CD4-positive, alpha-beta T cell treated with Interleukin-12 subunit alpha and Interleukin-12 subunit beta, for 1 hour (primary cell): ENCODE measurements around the gene MUC22.
A peak's percentile ranks its signal among the peaks of the same experiment; 100 is the strongest.
"Not testable (repeated sequence)": the region's sequence is repeated elsewhere in the genome, so short reads cannot be mapped to it uniquely, and the experiment has no call there.

Experiments
- DNase-seq: peaks from one replicate; pipeline ENCODE4 v3.0.0-alpha.2; 2020

Gene MUC22

DNA sequence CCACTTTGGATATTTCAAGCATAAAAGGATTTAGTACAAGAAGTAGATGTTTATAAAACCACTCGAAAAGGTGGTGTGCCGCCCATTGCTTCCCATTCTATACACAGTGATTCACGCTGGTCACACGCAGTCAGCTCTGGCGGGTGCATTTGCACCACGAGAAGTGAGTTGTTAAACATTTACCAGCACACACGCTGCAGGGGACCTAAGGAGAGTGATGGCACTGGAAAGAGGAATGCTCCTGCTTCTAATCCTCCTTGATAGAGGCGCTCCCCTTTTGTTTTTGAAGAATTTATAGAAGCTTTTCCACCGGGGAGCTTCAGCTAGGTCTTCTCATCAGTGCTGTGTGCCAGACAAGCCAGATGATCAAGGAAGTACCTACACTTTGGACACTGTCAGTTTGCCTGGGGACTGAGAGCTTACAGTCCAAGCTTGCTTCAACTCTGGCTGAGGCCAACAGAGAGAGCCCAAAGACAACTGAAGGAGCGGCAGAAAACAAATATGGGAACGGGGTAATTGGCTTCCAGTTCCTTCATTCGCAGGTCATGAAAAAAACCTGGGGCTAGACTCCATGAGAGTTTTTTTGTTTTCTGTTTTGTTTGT is 31.2 kb downstream of the MUC22 start:
- no peak for DNase-seq

DNA sequence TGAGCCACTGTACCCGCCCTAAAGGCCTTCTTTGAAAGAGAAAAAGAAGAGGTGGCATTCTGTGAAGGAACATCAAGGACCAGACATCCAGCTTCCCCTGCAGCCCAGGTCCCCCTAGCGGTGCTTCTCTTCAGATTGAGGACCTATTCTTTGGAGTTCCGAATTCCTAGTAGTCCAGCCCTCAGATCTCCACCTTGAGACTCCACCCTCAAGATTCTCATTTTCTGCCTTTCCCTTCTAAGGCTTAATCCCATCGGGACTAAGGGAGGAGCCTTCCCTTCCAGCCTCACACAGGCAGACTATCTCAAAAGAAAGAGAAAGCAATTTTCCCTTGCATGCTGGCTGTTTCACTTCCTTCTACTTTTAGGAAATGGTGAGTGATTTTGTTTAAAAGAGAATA is 32.5 kb downstream of the MUC22 start:
- peak; percentile 30 for DNase-seq

DNA sequence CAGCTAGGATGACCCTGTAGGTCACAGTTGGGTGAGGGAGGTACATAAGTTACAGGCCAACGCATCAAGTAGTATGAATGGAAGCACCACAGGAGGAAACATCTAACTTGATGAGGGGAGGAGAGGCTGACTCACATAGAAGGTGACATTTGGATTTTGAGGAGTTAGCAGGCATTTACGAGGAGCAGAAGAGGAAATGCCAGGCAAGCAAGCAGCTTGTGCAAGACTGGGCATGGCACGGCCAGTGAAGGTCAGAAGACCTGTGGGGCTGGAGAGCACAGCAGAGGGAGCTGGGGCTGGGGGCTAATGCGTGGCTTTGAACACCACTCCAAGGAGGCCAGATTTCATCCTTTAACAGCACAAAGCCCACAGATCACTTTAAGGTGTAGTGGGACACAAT is 37.8 kb downstream of the MUC22 start:
- no peak for DNase-seq

DNA sequence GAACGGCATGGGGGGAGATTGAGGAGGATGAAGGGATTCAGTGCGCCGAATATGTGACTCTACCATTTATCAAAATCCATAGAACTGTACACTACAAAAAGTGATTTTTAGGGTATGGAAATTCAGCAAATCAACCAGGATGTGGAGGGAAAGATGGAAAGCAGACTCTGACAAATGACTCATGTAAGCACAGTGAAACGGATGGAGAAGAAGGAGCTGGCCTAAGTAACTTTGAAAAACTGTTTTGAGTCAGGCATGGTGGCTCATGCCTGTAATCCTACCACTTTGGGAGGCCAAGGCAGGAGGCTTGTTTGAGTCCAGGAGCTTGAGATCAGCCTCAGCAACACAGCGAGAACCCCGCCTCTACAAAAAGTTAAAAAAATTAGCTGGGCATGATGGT is 39.2 kb downstream of the MUC22 start:
- no peak for DNase-seq

DNA sequence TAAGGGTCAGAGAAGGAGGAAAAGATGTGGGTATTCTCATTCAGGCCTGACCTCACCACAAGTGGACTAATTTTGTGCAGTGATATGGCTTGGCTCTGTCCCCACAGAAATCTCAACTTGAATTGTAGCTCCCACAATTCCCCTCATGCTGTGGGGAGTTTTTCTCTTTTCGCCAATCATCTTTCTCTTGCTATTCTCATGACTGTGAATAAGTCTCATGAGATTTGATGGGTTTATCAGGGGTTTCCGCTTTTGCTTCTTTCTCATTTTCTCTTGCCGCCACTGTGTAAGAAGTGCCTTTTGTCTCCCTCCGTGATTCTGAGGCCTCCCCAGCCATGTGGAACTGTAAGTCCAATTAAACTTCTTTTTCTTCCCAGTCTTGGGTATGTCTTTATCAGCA is 42.9 kb downstream of the MUC22 start:
- DNase-seq, result not testable (repeated sequence)

DNA sequence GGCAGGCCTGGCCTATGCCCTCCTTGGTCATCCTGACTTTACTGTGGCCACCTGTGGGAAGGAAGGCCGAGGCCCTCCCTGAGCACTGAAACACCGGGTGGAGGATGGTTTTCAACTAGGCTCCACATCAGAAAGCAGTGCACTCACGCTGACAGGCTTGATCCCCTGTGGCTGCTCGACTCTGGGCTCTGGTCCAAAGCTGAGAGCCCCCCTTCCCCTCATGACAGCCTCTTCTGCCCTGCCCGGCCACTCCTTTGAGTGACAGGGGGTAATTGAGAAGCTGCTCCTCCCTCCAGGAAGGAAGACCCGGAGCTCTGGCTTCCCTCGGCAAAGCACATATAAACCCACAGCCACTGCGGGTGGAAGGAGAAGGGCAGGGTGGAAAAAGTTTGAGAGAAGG is 43.6 kb downstream of the MUC22 start:
- no peak for DNase-seq

DNA sequence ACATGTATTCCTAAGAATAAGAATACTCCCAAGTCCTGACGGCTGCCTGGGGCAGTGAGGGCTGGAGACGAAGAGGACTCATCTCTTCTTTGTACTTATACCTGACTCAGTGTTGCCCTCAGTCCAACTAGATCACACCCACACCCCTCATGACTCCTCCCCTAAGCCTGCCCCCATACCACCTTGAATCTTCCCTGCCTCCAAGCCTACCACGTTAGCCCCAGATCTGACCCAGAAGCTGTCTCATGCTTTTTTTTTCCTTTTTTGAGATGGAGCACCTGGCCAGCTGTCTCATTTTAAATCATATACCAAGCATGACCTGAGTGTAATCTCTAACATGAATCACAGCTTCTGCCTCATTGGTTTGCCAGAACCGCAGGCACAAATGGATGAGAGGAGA is 45.2 kb downstream of the MUC22 start:
- no peak for DNase-seq

DNA sequence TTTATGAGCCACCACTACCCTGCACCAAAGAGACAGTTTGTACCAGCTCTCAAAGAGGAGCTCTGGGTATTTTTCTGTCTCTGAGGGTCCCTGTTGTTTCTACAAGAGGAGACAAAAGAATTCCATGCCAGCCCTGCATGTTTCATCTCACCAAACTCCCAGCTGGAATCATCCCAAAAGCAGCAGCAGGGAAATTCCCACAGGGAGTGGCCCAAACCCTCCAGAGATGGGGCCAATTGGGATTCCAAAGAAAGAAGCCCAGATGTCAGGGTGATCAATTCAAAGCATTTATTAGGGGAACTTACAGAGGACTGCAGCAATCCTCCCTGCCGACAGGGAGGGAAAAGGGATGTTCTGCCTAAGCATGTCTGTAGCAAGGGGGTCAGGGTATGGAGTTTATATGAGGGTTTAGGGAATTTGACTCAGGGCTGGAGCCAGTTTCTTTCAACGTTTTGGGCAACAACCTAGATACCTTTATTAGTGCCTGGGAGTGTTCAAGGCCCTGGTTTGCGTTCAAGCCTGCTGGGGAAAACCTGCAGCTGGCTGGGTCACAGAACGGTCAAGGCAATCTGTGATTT is 47.2 kb downstream of the MUC22 start:
- DNase-seq, result no peak

DNA sequence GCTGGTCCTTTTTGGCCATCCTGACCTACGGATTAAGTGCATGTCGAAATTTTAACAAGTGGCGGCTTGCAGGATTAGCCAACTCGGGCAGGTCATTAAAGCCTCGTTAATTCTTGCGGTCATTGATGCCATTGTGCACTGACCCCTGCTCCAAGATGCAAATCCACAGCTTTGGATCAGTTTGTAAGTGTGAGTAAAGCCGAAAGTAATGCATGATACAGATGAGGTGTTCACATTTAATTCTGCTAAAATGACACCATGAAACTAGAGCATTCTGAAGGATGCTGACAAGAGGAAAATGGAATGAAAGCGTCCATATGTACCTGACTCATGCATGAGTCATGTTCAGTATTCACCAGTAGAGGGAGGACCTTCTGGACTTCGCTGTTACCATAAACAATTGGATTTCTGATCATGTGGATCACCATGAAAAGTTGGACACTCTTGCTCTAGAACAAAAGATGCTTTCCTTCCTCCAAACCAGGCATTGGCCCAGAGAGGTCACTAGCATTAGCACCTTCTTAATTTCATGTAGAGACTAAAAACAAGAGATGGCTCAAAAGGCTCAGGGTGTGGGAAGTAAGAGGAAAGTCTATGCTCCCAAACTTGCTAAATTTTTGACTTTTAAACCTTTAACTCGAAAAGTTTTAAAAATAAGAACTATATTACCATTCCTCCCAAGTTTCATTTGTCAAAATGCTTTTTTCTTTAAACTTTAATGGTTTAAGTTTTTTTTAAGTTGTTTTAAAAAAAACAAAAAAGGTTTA is 48.0 kb downstream of the MUC22 start:
- DNase-seq, result peak; percentile 24

DNA sequence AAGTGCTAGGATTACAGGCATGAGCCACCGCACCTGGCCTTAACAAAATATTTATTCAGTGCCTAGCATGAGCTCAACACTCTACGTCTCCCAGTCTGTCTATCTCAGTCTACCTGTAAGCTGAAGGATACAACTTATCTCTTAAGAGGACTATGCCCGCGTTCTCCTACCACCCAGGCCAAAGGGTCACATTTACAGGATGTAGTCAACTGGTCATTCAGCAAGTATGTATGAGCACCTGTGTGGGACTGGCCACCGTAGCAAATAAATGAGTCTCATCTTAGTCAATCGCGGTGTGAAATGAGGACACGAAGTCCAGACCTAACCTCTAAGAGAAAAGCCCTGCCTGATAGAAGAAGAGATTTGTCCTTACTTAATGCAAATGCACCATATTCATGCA is 49.9 kb downstream of the MUC22 start:
- DNase-seq, result no peak

DNA sequence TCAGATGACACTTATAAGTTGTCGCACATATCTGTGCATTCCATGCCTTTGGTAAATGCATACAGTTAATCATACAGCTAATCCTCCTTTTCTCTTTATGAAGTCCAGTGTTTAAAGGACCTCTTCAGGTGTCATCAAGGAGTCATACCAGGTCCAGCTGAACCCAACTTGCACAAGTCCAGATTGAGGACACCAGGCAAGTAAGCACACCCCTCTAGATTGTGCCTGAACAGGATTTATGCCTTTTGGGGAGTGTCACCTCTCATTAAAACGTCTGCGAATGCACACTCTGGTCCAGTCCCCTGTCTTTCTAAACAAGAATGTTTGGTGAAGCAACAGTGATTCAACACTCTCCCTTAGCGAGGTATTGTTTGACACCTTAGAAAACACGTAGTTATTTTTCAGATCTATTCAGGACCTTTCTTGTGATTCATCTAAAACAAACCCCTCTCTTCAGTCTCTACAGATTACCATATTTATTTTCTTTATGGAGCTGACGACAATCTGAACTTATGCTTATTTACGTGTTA is 53.7 kb downstream of the MUC22 start:
- no peak for DNase-seq

DNA sequence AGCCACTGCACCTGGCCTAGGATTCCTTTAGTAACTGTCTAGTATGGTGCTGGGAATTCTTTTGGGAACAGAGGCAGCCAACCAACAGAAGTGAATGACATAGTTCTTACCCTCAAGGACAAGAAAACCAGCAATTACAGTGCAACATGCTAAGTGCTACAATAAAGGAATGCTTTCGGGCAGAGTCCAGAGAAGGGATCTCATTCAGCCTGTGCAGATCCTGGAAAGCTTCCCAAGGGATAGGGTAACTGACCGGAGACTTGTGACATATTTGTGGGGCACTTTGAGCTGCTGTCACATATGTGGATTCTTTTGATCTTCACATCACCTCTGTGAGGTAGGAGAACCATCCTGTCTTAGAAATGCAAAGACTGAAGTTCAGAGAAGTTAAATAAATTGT is 55.3 kb downstream of the MUC22 start:
- no peak for DNase-seq

DNA sequence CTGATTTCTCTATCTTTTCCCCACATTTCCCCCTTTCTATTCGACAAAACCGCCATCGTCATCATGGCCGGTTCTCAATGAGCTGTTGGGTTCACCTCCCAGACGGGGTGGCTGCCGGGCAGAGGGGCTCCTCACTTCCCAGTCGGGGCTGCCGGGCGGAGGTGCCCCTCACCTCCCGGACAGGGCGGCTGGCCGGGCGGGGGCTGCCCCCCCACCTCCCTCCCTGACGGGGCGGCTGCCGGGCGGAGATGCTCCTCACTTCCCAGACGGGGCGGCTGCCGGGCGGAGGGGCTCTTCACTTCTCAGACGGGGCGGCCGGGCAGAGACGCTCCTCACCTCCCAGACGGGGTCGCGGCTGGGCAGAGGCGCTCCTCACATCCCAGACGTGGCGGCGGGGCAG is 56.8 kb downstream of the MUC22 start:
- DNase-seq, result not testable (repeated sequence)

DNA sequence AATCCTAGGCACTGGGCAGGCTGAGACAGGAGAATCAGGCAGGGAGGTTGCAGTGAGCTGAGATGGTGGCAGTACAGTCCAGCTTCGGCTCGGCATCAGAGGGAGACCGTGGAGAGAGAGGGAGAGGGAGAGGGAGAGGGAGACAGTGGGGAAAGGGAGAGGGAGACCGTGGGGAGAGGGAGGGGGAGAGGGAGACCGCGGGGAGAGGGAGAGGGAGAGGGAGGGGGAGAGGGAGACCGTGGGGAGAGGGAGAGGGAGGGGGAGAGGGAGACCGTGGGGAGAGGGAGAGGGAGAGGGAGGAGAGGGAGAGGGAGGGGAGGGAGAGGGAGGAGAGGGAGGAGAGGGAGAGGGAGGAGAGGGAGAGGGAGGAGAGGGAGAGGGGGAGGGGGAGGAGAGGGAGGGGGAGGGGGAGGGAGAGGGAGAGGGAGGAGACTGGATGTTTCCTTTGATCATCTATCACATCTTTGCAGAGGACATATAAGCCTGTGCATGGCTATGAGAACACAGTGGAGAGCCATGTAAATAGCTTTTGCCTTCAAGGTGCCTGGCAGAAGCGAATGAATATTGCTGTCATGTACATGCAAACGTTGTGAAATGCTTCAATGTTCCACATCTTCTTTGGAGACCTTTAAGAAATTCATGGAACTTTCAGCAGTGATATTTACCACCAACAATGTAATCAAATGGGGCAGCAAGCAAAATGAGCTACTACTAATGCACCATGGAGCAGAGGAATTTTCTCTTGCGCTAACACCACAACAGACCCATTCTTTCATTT is 57.8 kb downstream of the MUC22 start:
- not testable (repeated sequence) for DNase-seq

DNA sequence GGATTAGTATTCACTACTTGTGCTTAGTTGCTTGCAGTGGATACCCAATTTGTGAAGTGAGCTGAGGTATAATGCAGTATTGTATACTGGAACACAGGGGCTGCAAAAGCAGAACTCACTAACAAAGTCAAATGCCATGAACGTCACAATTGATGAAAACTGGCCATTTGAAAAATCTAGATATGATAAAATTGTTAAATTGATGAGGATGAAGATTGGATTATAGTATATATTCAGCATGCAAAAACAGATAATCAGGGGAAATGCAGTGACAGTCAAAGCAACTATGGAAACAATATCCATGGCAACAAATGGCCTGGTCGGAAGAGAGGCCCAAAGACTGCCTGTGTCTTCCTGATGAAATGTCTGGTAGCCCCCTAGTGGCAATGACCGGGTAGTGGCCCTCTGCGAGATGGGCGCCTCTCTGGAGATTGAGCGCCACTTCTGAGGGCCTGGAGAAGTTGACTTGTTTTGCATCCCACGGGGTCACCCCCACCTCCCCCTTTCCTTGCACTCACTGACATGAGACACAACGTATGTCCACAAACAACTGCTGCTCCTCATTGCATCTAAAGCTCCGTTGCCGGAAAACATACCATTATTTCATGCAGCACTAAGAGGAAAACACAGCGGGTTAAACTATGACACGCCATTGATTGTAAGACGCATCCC is 58.5 kb downstream of the MUC22 start:
- peak; percentile 71 for DNase-seq

DNA sequence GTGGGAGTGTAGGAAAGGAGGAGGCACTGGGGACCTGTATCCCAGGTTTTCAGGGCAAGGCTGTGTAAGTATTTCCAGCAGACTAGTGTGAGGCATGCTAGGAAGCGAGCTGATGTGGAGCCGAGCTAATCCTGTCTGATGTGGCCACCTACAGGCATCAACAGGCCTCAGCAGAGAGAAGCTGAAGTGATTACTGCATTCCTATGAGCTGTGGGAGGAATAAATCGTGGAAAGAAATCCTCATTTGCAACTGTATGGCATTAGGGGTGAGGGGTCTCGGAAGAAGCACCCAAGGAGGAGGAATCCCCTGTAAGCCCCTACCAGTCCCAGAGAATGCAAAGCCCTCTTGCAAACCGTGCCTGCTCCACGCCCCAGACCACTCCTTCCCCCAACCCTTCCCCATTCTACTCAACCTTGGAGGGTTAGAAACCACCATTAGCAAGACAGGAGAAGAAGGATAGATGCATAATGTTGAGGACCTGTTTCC is 60.5 kb downstream of the MUC22 start:
- DNase-seq, result no peak

DNA sequence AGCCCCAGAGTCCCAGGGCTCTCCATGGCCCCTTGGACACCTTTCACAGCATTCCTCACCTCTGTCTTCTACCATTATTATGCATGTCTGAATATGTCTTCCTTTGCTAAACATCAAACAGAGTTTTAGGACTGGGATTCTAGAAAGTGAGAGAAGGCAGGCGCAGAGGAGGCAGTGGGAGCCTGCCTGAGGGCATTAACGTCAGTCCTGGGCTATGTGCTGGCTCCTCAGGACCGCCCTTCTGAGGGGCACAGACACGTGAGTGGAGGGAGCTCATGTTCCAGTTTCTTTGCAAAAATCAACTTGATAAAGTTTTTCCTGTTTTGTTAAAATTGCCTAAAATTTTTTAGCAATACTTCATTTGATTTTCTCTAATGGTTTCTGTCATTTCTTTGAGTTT is 64.1 kb downstream of the MUC22 start:
- DNase-seq, result no peak

DNA sequence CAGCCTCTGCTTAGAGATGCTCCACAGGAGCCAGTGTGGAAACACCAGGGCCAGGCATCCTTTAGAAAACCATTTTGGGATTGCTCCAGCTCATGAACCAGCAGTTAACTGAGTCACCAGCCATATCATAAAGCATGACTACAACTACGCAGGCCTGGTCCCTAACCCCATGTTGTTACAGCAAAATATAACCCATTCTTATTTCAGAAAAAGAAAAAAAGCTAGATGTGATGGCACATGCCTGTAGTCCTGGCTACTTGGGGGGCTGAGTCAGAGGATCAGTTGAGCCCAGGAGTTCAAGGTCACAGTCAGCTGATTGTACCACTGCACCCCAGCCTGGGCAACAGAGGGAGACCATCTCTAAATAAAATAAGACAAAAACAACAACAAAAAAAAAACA is 65.3 kb downstream of the MUC22 start:
- DNase-seq, result no peak

DNA sequence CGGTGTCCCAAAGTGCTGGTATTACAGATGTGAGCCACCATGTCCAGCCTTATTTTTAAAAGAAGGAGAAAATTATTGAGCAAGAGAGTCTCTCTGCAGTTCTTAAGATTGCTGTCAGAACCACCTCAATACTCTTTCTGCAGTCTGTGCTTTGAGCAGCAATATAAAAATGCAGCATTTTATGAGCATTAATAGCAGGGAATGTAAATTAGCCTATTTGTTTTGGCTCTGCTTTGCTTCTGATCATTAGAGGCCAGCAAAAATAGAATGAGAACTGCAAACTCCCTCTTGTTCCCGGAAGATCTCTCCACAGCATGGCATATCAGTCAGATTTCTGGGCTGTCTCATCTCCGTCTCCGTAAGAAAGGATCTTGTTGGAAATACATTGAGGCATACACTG is 66.3 kb downstream of the MUC22 start:
- no peak for DNase-seq

DNA sequence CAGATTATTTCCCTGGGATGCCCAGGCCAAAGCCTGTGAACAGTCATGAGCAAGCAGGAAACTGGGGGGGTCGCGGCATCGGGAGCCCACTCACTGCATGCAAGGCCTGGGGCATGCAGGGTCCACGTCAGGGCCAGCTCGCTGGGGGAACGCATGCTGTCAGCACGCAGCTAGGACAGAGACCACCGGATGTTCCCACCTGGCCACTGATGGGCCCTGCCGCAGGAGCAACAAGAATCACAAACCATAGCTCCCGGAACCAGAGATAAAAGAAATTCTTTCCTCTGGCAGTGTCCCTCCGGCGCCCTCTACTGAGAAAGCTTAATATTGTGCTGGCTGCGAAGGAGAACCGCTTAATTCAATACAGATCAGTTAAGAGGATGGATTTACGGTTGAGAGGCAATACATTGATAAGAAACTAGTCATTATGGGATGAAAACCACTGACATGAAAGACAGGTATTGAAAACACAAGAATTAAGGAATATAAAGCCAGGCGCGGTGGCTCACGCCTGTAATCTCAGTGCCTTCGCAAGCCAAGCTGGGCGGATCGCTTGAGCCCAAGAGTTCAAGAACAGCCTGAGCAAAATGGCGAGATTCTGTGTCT is 69.5 kb downstream of the MUC22 start:
- peak; percentile 73 for DNase-seq

DNA sequence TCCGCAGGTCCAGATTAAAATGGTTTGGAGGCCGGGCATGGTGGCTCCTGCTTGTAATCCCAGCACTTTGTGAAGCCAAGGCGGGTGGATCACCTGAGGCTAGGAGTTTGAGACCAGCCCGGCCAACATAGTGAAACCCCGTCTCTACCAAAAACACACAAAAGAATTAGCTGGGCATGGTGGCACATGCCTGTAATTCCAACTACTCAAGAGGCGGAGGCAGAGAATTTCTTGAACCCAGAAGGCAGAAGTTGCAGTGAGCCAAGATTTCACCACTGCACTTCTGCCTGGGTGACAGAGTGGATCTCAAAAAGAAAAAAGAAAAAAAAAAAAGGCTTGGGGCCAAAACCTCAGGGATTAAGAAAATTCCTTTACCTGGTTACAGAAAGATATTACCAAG is 71.6 kb downstream of the MUC22 start:
- no peak for DNase-seq

DNA sequence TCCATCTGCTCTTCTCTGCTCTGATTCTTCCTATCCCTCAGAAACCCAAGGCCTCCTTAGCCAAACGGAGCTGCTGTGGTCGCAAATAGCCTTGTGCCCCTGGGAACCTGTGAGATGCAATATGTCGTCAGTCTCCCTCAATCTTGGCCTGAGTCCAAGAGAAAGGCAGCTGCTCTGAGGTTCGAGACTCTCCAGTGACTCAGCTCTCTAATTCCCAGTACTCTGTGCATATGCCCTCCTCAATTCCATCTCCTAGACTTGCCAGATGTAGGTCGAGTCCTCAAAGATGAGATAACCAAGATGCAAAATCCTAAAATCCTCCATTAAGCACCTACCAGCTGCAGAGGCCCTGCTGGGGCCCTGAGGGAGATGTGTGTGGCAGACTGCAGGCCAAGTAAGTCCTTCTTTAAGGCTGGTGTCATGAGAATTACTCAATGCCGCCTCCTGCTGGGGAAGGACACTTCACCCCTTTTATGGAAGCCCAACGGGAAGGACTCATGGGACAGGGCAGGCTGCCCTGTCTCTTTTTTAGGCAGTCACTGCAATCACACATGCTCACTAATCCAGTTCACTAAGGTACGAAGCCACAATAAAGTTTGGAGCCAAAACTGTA is 73.6 kb downstream of the MUC22 start:
- DNase-seq, result peak; percentile 37
